GM18909 (cell line): ENCODE measurements around the gene PROC.
"Not testable (repeated sequence)": the region's sequence is repeated elsewhere in the genome, so short reads cannot be mapped to it uniquely, and the experiment has no call there.

Experiments
- ATAC-seq: cut with Tn5 transposase; IDR thresholded peaks from one replicate; pipeline ENCODE4 v1.9.1; 2021; ENCODE audit warnings: mild to moderate bottlenecking; ENCODE audit not compliant: unreplicated experiment, poor library complexity

Gene PROC

GRCh38 chr2:127392828-127393578 is 25.2 kb upstream of the PROC start:
- ATAC-seq, result no peak

DNA sequence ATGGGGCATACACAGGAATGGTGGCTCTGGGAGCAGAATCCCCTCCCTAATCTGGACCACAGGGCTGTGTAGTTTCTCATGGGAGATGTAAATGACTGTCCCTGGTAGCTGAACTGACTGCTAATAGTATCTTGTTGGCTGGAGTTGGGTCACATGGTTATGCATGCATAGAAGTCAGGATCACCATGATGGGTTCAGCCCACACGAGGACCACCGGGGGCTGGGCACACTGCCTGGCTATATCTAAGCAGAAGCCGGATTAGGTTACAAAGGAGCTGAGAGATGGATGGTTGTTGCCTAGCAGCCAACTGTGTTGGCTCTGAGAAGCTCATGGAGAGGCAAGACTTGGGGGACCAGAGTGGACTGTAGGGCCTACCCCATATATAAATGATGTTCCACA is 23.7 kb upstream of the PROC start:
- no peak for ATAC-seq

- peak; percentile 15 for ATAC-seq
These were observed 20.5 kb upstream of the PROC start for GRCh38 chr2:127397568-127398238.

DNA sequence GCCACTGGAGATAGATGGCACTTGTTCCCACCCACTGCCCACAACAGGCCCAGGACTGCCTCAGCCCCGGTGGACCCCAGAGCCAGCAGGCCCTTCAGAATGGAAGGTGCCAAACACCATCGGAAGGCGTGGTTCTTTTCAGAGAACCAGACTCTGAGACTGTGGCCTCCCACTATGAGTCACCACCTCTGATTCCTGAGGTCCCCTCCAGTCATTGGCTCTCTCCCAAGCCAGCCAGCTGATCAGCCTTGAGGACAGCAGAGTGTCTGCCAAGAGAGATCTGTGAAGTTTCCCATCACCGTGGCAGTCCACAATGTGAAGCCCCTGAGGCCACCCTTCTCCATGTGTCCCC is 20.0 kb upstream of the PROC start:
- peak; percentile 95 for ATAC-seq

- no peak for ATAC-seq
These were observed 17.7 kb upstream of the PROC start for GRCh38 chr2:127400533-127400896.

GRCh38 chr2:127400897-127401756 is 17.1 kb upstream of the PROC start:
- ATAC-seq, result no peak

DNA sequence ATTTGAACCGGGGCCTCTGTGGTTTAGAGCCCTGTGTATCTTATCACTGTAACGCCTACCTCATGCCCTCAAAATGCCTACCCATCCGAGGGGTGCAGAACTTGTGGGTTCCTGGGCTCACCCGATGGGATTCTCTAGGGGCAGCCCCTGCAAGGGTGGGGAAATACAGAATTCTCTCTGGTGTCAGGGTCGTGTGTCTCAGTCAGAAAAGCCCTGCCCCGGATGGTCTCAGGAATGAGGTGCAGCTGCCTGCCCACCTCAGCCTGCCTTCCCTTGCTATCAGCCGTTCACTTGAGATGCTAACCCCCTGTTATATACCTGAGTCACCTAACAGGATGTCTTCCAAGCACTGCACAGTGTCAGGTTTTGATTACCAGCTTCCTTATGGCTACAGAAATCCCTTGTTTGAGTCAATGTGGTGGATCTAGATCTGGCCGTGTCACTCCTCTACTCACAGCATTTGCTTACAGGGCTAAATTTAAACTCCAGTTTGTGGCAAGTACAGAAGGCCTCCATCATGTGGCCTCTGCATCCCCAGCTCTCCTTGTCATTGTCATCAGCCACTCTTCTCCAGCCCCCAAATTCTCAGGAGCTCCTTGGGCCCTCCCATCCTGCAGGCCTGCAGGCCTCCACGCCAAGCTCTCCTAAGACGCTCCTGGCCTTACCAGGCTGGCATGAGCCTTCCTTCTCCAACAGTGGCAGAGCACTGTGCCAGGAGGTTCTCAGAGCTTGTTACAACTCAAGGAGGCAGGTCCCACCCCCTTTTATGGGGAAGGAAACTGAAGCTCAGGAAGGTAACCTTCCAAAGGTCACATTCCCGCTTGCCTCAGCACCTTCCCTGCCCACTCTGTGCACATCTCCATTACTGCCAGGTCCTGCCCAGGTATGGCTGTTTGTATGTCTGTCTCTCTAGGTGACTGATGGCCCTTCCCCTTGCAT is 16.2 kb upstream of the PROC start:
- no peak for ATAC-seq

DNA sequence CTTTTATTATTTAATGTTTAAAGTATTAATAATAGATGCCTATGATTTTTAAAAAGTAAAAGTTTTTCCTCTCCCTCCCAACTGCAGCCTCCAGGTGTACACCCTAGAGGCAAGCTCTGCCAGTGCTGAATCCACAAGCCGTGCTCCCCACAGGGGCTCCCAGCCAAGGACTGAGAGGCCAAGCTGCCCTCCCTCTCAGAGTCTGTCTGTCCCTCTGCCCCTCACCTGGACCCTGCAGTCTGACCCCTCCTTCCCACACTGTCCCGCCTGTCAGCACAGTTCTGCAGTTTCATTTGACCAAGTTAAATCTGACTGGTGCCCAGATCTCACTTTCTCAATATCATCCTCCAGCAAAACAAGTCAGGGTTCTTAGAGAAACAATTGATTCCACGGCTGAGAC is 14.8 kb upstream of the PROC start:
- no peak for ATAC-seq

GRCh38 chr2:127404466-127405254 is 13.6 kb upstream of the PROC start:
- ATAC-seq, result no peak

DNA sequence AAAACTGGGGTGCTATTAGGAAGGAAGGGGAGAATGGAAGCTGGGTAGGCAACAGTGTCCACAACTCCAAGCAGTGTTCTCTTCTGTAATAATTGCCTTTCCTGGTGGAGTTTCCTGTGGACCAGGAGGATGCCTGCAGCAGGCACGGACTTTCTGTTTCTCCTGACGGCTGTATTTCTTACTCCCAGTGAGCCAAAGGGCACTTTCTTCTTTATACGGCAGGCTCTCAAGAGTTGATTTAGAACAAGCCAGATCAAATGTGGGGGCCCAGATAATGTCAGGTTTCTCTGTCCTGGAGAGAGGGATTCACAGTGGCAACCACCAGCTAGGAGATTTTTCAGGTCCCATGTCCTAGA is 13.0 kb upstream of the PROC start:
- no peak for ATAC-seq

DNA sequence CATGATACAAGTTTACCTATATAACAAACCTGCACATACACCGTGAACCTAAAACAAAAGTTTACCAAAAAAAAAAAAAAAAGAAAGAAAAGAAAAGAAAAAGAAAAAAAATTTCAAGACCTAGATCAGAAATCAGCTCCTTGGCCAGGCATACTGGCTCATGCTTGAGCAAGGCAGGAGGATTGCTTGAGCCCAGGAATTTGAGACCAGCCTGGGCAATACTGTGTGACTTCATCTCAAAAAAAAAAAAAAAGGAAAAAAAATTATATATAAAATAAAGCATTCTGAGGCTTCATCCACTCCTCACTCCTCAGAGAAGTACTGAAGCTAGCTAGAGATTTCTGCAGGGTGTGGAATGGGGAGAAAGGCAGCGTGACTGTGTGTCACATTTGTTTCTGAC is 11.8 kb upstream of the PROC start:
- no peak for ATAC-seq

DNA sequence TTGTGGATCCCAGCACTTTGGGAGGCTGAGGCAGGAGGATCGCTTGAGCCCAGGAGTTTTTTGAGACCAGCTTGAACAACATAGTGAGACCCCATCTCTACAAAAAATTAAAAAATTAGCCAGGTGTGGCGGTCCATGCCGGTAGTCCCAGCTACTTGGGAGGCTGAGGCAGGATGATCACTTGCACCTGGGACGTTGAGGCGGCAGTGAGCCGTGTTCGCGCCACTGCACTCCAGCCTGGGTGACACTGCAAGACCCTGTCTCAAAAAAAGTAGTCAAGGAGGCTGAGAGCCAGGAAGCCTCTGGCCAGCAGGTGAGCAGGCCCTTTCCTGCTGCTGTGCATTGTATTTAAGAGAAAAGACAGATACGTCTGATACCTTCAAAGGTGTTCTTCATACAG is 11.1 kb upstream of the PROC start:
- ATAC-seq, result no peak

- peak; percentile 24 for ATAC-seq
These were observed 10.6 kb upstream of the PROC start for GRCh38 chr2:127407661-127408003.

DNA sequence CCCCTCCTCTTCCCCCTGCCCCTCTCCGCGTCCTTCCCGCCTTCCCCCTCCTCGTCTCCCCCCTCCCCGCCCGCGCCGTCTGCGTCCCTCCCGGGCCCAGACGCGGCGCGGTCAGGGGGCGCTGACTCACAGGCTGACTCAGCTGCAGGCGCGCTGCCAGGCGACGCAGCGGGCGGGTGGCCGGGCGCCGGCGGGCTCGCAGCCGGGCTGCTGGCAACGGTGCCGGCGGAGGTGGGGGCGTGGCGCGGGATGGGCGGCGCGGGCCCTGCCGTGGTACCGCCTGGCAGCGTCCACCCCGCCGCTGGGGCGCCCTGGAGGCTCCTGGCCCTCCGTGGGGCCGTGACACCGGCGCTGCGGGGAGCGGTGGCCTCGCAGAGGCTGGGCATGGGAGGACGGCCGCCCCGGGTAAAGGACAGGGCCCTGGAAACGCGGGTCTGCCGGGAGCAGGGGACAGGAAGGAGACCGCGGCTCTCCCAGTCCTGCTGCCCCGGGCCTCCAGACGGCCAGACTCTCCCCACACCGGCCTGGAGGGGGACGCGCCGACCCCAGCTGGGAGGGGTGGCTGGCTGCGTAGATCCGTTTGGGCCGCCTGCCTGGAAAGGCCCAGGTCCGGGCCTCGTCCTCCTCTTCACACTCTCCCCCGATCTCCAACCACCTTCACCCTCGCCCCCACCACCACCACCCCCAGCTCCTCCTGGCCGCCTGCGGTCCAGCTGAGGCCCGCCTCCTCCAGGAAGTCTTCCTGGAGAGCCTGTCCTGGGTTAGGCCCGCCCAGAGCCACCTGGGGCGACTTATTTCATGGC is 10.0 kb upstream of the PROC start:
- ATAC-seq, result peak; percentile 74

DNA sequence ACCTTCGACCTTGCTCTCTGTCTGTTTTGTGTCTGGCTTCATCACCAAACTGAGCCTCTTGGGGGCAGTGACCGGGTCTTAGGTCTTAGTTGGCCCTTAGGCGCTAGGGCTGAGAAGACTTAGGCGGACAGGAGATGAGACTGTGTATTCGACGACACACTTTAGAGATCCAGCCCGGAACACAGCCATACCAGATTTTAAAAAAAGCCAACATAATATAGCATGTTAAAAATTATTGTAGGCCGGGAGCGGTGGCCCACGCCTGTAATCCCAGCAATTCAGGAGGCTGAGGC is 9.5 kb upstream of the PROC start:
- no peak for ATAC-seq

DNA sequence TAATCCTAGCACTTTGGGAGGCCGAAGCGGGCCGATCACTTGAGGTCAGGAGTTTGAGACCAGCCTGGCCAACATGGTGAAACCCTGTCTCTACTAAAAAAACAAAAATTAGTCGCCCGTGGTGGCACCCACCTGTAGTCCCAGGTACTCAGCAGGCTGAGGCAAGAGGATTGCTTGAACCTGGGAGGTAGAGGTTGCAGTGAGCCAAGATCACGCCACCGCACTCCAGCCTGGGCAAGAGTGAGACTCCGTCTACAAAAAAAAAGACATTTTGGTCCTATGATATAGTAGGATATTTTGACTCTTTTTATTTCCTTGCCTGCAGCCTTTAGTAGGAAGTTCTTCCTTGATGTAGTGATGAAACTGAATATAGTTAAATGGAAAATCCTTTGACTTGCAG is 8.5 kb upstream of the PROC start:
- not testable (repeated sequence) for ATAC-seq

DNA sequence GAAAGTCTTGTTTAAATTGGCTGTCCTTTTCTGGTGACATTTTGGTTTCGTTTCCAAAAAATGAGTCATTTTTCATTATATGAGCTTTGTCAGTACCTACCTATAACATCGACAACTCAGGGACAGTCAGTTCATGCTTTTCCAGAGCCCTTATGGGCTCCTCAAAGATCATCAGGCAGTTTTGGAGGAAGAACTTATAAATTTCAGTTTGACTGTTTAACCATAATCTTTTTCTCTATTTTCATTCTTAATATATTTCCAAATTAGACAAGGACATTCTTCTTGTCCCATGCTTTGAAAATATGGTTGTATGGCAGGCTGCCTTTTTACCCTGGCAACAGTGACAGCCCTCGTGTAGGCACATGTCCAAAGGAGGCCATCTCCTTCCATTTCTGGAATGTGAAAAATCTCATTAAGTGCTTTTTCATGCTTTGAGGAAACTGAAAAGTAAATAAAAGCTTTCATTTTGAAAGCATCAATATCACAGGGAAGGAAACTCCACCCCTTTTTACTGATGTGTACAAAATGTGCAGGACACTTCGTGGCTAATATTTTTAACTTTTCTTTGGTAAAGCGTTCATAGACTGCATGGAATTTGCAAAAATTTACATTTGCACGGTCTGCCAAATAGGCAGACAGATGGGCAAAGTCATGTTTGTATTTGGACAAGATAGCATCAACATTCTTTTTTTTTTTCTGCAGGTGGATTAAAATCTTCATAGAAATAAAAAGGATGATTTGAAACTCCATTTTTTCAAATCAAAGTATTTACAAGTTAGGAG is 7.2 kb upstream of the PROC start:
- ATAC-seq, result peak; percentile 50

DNA sequence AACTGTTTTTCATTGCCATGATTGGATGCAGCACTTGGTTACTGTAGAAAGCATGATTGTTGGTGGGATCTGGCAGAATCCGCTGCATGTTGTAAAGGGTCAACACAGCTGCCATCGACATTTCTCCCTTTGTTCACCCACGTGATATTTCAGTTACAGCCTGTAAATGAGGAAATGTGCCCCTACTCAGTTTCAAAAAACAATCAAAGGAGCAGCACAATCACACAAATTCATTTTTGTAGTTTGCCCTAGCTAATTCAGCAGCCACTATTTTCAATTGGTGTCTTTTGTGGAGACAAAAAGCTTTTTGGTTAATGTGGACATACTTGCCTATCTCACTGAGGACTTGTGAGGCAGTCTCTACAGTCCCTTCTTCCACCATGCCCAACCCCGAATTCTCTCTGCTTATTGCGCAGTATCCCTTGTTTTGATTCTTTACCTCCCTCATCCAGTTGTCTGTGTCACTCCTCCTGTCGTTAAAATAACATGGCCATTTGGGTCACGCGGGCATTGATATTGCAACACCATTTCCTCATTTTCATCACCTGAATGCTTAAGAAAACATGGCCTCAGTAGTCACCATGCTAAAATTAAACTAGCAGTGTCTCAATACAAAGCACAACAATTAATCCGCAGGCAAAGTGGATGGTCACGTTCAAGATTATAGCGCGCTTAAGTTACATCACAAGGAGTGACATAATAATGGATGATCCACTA is 6.4 kb upstream of the PROC start:
- ATAC-seq, result no peak
